GM15510 (cell line): ENCODE data around the gene TNFRSF1B.

Source experiments
- POLR2A ChIP-seq: IDR thresholded peaks from 3 replicates; pipeline ENCODE4 v1.6.1; 2011; ENCODE audit warnings: borderline replicate concordance; ENCODE audit not compliant: insufficient read length; ENCODE audit errors: extremely low read depth

Gene TNFRSF1B

DNA sequence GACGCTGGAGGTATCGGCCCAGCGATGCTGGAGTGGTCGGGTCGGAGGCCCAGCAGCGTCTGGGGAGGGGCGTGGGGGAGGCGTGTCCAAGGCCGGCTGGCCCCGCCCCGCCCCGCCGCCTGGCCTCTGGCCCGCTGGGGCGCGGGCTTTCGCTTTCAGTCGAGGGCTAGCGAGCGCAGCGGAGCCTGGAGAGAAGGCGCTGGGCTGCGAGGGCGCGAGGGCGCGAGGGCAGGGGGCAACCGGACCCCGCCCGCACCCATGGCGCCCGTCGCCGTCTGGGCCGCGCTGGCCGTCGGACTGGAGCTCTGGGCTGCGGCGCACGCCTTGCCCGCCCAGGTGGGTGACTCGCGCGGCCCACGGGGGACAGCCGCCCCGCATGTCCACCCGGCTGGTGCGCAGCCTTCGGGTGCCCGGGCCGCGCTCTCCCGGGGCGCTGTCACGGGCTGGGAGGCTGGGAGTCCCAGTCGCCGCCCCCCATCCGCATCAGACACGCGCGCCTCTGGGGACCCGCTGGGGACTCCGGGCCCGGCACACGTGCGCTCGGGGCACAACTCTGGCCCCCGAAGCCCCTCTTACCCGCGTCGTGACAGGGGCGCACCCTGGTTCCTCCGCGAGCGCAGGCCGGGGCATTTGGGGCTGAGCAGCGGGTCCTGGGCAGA, at the start of gene TNFRSF1B:
TSS of gene TNFRSF1B (plus strand) at position 158 of the 659 bp plus-strand sequence. CDS start at position 259, 101 bp downstream.
- peak; percentile 97 for TF ChIP-seq POLR2A

DNA sequence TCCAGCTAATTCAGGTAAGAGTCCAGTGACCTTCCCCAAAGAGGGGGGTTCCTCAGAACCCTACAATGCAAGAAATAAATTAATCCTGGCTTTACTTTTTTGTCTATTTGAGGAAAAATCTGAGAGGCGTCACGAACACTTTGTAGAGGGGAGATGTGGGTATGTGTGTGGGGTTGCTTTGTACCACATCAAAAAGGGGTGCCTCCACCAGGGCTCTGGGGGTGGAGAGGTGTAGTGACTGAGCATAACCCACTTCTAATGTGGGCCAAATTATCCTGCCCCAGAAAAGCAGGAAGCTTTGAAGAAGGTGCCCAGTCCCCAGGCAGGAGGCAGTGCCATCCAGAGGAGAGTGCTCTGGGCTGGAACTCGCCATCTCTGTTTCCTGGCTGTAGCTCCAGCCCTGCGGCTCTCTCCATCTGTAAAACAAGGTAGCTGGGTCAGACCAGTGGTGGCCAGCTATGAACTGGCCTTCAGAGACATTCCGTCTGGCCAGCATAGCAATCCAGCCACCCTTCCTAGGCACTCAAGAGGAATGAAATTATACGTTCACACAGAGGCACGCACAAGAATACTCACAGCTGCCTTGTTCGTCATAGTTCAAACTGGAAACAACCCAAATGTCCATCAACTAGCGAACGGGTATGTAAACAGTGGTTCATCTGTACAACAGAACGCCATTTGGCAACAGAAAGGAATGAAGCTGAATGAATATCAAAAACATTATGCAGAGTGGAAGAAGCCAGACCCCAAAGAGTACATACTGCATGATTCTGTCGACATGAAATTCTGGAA, 45.4 kb upstream of the TNFRSF1B start:
- TF ChIP-seq POLR2A, result no peak

DNA sequence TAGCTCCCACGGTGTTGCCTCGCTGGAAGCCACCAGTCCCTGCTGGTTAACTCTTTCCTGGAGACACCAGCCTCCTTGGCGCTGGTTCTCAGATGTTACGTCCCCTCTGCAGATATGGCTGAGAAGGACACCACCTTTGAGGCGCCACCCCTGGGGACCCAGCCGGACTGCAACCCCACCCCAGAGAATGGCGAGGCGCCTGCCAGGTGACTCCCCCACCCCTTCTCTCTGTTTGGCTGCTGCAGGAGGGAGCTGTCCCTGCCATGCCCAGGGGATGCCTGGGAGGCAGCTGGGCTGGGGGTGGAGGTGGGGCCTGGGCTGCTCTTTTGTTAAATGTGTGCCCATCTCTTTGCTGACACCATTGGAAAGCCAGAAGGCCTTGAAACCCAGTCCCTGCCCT, 43.6 kb upstream of the TNFRSF1B start:
- TF ChIP-seq POLR2A, result no peak

DNA sequence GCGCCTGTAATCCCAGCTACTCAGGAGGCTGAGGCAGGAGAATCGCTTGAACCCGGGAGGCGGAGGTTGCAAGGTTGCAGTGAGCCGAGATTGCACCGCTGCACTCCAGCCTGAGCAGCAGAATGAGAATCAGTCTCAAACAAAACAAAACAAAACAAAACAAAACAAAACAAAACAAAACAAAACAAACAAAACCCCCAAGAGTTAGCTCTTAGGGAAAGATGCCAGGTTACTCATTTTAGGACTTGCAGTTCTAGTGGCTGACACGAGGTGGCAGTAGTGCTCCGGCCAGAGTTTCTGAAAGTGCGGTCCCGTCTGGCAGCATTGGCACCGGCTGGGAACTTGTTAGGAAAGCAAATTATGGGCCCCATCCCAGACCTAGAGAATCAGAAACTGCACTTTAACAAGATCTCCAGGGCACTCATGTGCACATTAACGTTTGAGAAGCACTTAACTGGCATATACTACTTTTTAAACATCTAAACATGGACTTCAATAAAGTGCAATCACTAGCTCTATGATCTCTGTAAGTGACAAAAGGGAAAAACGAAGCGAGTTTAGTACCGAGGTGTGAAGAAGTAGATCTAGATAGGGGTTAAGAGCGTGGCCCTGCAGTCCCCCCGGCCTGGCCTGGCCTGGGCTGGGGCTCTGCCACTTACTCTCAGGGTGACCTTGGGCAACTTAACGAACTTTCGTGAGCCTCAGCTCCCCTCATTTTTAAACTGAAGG, 41.9 kb upstream of the TNFRSF1B start:
- no peak for TF ChIP-seq POLR2A

DNA sequence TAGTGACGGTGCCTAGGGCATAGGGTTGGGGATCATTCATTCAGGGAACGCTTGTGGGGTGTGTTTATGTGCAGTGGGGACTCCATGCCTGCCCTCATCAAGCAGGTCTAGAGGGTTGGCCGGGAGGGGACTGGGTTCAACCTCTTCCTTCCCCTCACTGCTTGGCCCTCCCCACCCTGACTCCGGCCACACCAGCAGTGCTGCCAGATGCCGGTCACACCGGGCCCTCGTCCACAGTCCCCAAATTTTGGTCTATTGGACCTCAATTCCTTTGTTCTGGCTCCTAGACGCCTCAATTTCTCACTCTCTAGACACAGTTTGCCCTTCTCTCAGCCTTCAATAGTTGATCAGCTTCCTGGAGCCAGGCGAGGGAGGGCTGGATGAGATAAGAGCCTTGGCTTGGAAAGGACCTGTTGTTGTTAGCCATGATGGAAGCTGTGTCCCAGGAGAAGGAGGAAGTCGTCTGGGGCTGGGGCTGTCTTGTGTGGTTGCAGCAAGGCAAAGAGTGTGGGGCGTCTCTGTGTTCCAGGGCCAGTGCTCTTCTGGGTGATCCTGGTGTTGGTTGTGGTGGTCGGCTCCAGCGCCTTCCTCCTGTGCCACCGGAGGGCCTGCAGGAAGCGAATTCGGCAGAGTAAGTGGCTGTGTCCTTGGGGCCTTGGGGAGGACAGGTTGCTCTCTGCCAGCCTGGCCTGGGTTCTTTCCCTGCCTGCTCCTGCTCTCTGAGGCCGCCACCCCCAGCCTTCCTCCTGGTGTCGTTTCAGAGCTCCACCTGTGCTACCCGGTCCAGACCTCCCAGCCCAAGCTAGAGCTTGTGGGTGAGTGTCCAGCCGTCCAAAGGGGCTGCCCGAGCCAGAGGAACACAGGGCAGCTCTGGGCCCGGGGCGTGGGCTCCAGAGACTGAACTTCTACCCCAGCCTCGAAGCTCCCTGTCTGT, 41.1 kb upstream of the TNFRSF1B start:
- TF ChIP-seq POLR2A, result no peak

DNA sequence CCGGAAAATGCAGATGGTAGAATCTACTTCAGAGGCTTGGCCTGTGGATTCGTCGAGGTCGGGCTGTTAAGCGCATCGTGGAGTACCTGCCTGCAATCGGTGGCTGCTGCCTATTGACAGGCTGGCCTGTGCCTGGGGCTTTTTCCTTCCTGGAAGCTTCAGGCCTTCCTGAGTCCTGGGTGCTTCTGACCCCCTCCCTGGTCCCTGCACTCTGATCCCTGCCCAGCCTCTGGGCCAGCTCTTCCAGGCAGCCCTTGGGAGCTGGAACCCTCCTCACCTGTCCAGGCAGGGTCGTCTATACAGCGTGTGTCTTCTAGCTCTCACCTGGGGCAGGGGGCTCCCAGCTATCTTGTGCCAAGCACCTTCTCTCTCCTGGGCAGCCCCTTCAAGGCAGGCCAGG, 40.0 kb upstream of the TNFRSF1B start:
- TF ChIP-seq POLR2A, result no peak

DNA sequence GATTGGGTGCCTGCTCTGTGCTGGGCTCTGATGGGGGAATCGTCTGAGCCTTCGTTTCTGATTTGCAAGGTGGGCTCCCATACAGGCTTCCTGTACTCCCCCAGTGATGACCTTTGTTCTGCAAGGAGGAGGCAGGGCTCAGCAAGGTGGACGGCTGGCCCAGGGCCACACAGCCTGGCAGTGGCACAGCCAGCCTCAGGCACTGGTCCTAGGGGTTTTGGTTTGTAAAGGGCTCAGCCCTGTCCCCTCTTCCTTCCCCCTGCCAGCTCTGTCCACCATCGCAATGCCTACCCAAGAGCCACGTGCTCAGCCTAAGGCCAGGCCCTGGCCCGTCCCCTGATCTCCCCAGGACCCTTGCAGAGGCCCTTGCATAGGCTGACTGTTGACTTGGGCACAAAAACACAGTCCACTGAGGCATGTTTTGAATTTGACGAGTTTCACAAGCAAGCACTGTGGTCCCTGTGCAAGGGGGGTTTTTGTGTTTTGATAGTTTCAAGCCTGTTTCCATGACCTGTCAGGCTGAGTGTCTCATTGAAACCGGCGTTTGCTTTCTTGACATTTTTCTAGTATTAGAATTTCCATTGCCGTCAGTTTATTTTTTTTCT, 39.5 kb upstream of the TNFRSF1B start:
- no peak for TF ChIP-seq POLR2A

DNA sequence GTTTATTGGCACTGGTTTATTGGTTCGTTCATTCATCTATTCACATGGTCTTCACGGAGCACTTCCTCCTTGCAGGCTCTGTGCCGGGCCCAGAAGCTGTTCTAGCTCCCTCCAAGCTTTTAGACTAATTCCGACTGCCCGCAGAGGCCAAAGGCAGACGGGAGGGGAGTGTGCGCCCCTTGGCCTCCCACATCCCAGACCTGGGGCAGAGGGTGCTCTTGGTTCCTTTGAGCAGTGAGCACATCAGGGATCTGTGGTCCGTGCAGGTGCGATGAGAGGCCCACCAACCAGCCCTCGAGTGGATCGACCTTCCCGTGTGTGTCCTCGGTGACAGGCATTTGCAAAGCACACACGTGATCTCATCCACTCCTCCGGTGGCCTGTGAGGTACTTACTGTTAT, 38.7 kb upstream of the TNFRSF1B start:
- TF ChIP-seq POLR2A, result no peak

DNA sequence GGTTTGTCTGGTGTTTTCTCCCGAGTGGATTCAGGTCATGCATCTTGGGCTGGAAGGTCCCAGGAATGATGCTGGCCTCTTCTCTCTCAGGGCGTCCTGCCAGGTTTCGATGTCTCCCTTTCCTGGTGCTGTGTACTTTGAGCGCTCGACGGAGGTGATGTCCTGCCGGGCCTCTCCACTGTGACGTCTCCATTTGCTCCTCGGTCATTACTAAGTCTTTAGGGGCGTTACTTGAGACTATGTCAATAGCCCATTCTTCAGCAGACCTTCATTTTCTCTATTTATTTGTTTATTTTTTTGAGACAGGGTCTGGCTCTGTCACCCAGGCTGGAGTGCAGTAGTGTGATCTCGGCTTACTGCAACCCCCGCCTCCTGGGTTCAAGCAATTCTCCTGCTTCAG, 37.2 kb upstream of the TNFRSF1B start:
- TF ChIP-seq POLR2A, result no peak

DNA sequence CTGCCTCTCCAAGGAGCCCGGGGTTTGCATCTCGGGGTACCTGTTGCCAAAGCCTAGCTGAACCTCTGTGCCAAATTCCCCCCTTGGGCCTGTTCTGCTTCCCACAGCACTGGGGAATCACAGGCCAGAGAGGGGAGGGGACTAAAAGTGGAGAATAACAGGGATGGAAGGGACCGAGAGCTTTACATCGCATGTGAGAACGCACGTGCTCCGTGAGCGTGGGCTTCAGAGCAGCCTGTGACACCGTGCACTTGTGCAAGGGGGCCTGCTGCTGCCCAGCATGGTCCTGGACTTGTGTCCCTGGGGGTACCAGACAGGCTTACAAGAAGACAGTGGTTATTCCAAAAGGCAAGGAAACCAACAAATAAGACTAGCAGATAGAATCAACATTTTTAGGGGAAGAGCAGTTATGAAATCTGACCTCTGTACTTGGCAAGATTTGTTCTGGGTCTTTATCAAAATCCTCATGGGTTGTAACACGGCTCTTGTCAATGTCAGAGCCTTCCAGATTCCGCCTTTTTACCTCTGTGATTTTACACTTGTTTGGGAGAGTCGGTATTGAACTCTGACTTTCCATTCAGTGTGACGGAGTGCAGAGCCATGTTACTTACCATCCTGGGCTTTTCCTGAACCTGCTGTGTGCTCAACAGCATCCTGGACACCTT, 36.2 kb upstream of the TNFRSF1B start:
- TF ChIP-seq POLR2A, result no peak

DNA sequence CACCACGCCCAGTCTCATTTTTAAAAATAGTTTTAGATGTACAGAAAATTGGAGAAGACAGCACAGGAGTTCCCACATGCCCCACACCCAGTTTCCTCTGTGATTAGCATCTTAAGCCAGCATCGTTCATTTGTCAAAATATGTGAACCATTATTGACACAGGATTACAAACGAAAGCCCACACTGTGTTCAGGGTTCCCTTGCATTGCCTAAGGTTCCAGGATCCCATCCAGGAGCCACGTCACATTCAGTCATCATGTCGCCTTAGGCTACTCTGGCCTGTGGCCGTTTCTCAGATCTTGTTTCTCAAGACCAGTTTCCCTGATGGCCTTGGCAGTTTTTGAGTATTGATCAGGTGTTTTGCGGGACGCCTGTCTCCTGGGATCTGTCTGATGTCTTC, 34.7 kb upstream of the TNFRSF1B start:
- TF ChIP-seq POLR2A, result no peak

DNA sequence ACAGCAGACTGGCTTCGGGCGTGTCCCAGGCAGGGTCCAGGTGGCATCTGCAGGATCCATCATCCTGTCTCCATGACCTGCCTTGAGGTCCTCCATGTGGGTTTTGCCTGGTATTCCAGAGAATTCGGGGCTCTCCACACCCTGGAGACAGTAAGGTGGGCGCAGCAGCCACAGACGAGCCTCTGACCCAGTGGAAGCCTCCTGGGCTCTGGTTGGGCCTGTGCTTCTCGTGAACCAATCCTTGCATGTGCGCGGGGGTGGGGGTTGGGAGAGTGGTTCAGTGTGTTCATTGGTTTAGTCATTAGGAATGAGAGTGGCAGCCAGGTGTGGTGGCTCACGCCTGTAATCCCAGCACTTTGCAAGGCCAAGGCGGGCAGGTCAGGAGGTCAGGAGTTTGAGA, 32.1 kb upstream of the TNFRSF1B start:
- no peak for TF ChIP-seq POLR2A

DNA sequence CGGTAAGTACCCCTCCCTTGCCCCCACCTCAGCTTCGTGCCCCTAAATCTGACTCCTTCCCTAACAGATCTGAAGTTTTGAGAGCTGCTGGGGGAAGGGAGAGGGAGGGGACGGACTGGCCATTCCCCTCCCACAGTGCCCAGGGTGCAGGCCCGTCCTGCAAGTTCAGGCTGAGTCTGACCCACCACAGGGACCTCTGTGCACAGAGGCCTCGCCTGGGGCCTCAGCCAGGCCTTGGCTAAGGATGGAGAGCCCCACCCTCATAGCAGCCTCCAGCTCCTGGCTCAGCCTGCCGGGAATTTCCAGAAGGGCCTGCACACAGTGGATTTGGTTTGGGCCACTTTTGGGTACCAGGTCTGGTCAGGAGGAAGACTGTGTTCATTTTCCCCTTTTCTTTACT, 31.2 kb upstream of the TNFRSF1B start:
- TF ChIP-seq POLR2A, result no peak

DNA sequence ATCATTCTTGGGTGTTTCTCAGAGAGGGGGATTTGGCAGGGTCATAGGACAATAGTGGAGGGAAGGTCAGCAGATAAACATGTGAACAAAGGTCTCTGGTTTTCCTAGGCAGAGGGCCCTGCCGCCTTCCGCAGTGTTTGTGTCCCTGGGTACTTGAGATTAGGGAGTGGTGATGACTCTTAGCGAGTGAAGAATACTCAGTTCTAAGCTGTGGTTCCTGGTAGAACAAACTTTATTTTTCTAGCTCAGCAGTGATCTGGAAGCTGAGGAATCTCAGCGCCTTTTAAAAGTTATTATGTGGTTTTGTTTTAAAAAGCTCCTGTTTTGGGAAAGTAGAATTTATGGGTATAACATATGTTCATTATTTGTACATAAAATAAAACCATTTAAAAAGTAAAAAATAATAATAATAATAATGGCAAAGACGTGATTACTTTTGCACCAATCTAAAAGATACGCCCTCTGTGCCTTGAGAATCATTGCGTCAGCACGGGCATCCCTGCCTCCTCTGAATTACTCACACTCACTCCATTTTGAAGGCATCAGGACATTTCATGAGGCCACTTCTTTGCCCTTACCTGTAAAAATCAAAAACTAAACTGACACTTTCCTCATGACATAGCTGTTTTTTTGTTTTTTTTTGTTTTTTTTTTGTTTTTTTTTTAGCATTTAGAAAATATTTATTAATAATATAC, 29.7 kb upstream of the TNFRSF1B start:
- no peak for TF ChIP-seq POLR2A
